NT2/D1 (cell line): ENCODE measurements around the gene FSTL3.

Source experiments
- SUZ12 ChIP-seq: IDR thresholded peaks from 2 replicates; pipeline ENCODE4 v1.6.1; 2011; ENCODE audit not compliant: insufficient read length, insufficient read depth; ENCODE audit errors: extremely low read depth
- YY1 ChIP-seq: IDR thresholded peaks from 2 replicates; pipeline ENCODE4 v1.6.1; 2011; ENCODE audit not compliant: insufficient read length, insufficient read depth
- ZNF274 ChIP-seq: IDR thresholded peaks from 2 replicates; pipeline ENCODE4 v1.6.1; 2011; ENCODE audit warnings: mild to moderate bottlenecking, low read depth, low read length

- no peak for TF ChIP-seq ZNF274
- no peak for TF ChIP-seq SUZ12
- TF ChIP-seq YY1, result no peak
These were observed 33.9 kb downstream of the FSTL3 start for GRCh38 chr19:709965-710571.
